Measurements from ENCODE around the gene TMEM132C.

TMEM132C gene

DNA sequence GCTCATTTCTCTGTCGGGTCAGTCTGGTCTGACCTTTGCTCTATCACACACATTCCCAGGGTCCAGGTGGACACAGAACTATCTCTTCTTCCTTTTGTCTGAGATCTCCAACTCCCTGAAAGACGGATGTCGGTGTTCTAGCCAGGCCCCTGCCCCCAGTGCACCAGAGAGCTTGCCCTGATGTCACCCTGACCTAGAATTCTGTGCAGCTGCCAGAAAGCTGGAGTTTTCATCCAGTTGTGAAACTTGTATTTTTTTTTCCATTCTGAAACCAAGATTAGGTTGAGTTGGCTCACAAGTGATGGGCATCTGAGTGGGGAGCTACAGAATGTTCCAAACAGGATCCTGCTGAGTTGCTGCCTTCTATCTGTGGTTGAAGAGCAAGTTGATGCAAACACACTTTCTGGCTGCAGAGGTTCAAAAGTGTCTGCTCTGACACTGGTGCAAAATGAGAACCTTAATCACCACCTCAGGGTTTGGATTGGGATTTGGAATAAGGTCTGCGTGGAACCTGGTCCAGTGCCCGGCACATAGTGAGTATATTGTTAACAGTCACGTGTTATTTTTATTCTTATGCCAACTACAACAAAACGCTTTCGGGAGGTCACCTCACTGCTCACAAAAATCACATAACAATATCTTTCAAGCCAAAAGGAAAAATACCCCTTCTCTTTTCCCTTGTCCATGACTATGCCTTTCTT lies 345.3 kb downstream of the TMEM132C start:
- no peak for DNase-seq (ENCODE audit: low spot score)

- no peak for DNase-seq (ENCODE audit: low spot score)
Observed at GRCh38 chr12:128613837-128614590, 347.0 kb downstream of the TMEM132C start.

- DNase-seq (ENCODE audit: low spot score) = no peak
Observed at GRCh38 chr12:128617304-128617833, 350.4 kb downstream of the TMEM132C start.

- DNase-seq (ENCODE audit: low spot score) = no peak
Observed at GRCh38 chr12:128619263-128619662, 352.3 kb downstream of the TMEM132C start.

DNA sequence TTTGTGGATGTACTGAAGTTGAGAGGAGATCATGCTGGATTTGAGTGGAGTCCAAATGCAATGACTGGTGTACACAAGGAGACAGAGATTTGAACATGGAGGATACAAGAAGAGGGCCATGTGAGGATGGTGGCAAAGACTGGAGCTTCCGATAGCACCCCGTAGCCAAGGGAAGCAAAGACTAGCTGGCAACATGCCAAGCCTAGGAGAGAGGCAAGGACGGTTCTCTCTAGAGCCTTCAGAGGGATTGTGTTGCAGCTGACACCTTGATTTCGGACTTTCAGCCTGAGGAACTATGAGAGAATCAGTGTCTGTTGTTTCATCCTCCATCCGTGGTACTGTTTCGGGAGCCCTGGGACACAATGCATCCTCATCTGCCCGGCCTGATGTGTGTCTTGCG lies 354.3 kb downstream of the TMEM132C start:
- no peak for DNase-seq (ENCODE audit: low spot score)

DNA sequence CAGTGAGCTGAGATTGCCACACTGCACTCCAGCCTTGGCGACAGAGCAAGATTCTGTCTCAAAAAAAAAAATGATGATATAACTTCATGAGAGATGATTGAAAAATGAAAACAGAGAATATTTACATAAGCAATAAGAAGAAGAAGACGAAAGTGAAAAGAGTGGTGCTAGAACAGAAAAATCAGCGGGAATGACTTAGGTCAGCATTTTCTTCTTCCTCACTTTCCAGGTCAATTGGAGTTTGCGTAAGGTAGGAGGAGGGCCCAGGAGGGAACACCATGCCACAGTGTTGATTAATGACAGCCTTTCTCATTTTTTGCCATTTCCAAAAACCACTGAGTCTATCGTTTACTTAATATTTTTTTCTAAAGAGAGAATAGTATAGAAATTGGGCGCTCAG lies 356.8 kb downstream of the TMEM132C start:
- DNase-seq (ENCODE audit: low spot score) = no peak

- no peak for DNase-seq (ENCODE audit: low spot score)
Observed at GRCh38 chr12:128626808-128627320, 359.9 kb downstream of the TMEM132C start.

- DNase-seq (ENCODE audit: low spot score) = no peak
Observed at GRCh38 chr12:128627659-128628058, 360.7 kb downstream of the TMEM132C start.

- no peak for DNase-seq (ENCODE audit: low spot score)
Observed at GRCh38 chr12:128629979-128630378, 363.0 kb downstream of the TMEM132C start.

DNA sequence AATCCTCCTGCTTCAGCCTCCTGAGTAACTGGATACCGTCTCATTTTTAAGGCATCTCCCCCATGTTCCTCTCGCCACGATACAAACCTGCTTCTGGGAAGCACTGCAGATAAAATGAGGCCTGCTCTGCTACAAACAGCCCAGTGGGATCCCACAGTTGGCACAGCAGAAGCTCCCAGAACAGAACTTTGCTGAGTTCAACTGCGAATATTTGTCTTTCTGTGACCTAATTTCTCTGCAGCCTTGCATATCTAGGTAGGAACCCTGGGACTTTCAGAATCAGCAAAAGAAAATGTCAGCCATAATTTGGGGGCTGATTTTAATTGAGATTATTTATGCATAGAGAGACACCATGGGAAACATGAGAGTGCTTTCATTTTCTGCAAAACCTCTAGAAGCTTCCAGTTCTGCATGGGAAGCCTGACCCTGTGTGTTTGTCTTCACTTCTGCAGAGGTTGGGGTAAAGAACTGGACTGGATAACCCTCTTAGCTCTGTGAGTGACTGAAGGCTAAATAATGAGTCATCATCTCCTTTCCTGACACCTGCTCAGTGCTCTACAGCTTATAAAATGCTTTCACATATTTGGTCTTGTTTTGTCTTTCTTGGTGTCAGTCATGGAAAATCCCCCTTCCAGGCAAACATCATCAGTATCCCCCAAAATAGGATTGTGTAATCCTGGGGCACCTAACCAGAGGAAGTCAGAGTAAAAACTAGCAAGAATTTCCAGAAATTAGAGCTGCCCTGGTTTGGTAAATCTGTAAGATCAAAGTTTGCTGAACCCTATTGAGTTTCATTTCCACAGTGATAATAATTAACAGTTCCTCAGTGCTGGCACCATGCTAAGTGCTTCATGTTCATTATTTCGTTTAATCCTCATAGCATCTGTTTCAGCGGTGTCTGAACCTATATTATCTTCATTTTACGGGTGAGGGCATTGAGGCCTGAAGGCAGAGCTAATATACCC lies 371.0 kb downstream of the TMEM132C start:
- no peak for DNase-seq (ENCODE audit: low spot score)

DNA sequence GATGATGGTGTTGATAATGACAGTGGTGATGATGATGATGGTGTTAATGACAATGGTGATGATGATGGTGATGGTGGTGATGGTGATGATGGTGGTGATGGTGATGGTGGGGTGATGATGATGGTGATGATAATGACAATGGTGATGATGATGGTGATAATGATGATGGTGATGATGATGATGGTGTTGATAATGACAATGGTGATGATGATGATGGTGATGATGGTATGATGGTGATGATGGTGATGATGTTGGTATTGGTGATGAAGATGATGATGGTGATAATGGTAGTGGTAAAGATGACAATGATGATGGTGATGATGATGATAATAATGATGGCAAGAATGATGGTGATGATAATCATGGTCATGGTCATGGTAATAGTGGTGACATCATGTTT lies 372.1 kb downstream of the TMEM132C start:
- no peak for DNase-seq (ENCODE audit: low spot score)

DNA sequence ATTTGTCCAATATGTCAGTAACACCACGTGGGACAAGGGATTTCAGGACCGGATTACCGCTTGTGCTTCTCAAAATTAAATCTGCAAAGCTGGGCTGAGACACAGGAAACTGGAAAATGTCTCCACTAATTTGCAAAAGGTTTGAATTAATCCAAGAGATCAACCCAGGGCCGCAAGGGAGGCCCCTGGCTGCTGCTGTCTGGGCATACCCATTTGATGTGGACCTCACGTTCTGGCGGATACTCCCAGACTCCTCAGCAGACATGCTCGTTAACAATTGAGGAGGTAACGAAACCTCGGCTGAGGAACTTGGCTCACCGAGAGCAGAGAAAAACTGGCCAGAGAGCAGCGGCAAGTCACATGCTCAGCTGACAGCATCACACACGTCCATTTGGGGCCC lies 376.2 kb downstream of the TMEM132C start:
- no peak for DNase-seq (ENCODE audit: low spot score)

DNA sequence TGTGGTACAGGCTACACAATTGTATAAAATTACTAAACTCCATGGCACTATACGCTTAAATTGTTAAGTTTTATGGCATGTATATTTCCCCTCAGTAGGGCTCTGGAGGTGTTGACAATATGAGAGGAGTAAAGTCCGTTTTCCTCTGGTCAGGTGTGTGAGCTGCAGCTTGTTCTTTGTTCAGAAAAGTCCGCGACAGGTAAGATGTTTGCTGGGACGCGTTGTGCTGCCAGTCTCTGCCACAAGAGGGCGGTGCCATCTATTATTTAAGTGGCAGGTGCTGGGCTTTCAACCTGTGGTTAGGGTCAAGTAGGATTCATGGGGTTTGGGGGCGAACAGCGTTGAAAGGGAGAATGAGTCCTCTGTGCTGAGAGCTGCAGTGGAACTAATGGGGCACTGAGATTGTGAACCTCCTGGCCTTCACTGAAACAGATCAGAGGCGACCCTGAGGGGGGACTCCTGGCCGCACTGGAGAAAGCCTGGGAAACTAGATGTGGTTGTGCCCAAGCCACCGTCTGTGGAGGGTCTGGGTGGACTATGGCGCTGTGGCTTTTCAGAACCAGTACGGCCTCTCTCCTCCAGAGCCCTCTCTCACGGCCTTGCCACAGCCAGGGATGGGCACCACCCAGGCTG lies 377.8 kb downstream of the TMEM132C start:
- no peak for DNase-seq (ENCODE audit: low spot score)

GRCh38 chr12:128649902-128650301 lies 382.9 kb downstream of the TMEM132C start:
- no peak for DNase-seq (ENCODE audit: low spot score)

GRCh38 chr12:128652136-128652751 lies 385.3 kb downstream of the TMEM132C start:
- no peak for DNase-seq (ENCODE audit: low spot score)

DNA sequence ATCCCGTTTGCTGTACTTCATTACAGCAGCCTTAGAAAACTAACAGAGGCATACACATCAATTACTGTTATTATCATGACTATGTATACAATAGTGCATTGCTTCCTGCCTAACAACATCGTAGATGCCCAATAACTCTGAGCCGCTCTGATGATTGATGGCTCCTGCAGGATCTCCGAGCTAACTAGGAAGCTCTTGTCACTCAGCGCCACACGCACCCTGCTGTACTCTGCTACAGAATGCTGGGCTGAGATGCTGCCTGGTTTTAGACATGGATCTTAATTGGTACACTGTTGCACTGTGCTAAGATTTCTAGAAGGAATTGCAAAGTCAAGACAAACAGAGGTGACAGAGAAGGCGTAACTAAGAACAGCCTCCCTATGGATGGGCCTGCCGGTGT lies 387.5 kb downstream of the TMEM132C start:
- DNase-seq (ENCODE audit: low spot score) = no peak

DNA sequence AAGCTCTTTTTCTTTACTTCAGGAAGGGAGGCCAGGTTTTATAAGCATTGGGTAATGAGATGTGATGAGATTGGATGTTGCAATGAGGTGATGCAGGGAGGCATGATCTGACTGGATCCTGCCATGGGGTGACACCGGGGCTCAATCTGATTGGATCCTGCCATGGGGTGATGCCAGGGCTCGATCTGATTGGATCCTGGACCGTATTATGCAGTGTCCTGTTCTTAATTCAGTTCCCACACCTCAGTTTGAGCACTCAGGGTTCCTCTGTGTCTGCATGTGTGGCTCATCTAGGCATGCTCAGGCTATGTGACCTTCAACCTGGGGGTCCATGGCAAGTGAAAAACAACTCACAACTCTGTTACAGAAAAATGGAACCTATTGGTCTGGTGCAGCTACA lies 390.4 kb downstream of the TMEM132C start:
- no peak for DNase-seq (ENCODE audit: low spot score)

GRCh38 chr12:128660532-128661225 lies 393.7 kb downstream of the TMEM132C start:
- no peak for DNase-seq (ENCODE audit: low spot score)

DNA sequence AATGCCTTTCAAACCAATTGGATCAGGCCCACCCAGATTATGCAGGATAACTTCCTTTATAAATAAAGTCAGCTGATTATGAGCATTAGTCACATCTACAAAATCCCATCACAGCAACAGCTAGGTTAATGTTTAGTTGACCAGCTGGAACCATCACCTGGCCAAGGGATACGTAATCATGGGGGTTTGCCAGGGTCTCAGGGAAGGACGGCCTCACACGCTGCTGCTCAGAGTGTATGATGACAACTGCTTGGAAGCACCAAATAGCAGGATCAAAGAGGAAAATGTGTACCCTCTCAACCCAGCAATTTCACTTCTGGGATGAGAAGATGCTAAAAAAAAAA lies 394.2 kb downstream of the TMEM132C start:
- no peak for DNase-seq (ENCODE audit: low spot score)

DNA sequence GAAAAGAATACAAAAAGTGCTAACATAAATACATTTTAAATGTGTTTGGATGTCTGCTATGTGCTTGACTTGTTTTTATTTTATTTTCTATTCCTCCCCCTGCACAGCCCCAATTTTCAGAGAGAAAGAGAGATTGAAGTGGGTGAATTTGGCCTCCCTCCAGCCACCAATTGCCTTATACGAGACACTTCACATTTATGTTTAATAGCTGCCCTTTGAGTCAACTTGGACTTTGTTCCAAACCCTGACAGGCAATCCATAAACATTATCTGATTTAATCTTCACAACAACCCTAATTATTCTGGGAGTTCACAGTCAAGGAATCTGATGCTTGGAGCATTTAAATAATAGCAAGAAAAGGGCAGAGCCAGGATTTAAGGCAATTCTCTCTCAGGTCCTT lies 395.1 kb downstream of the TMEM132C start:
- DNase-seq (ENCODE audit: low spot score) = no peak

DNA sequence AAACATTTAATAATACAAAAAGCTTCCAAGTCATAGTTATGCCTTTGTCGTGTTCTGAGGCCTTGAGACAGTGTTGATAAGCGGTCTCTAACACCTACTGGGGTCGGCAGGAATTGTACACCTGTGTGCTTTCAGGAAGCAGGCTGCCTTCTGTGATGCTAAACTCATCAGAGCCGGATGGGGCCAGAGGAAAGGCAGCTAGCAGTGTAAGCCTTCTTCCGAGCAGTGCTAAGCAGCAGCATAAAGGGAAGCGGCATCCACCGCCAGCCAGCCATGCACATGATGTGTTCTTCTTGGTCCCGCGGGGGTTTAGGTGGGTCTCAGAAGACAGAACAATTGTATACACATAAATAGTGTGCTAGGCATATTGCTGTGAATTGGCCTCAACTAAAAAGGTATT lies 397.5 kb downstream of the TMEM132C start:
- DNase-seq (ENCODE audit: low spot score) = no peak
